Islet precursor cell (in vitro differentiated cells): ENCODE measurements around the gene CCDC102A.
A peak's percentile ranks its signal among the peaks of the same experiment; 100 is the strongest.

ENCODE experiments used
- DNase-seq: peaks from one replicate; pipeline ENCODE4 v3.0.0-alpha.2; 2018

The CCDC102A gene

DNA sequence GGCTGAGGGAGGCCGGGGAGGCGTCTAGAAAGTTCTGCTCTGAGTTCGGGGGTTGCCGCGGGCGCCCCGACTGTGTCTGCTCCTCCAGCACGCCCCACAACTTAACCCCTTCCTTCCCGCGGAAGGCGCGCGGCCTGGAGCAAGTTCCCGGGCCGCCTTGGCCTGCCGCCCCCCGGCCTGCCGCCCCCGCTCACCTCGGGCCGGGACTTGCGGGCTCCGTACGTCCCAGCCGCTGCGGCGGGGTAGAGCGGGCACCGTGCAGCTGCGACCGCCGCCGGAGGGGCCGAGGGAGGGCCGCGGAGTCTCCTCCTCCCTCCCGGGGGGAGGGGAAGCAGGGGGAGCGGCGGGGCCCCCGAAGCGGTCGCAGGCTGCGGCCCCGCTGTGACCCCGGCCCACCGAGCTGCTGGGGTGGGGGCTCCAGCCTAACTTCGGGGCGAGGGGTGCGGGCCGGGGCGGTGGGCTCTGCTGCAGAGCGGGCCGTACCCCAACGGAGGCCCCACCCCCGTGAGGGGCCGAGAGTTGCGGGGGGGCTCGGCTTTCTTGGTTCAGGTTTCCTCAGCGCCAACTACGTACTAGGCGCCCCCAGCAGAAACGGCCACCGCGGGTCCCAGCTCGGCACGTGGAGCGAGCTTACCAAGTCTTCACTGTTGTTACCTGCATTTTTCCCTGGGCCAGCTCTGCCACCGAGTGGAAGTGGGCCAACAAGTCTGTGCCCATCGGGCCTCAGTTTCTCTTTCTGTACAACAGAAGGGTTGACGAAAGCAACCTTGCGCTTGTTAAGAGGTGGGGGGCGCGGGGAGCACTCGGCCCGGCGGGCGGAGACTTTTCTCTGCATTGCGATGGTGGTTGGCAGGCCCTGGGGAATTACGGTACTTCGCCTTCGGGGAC lies at the start of gene CCDC102A:
CCDC102A (minus strand) TSS at position 266 of the 888 bp plus-strand sequence. CDS start 7,394 bp downstream, outside the sequence.
- DNase-seq, result peak; percentile 57

GRCh38 chr16:57585051-57585687 lies 48.8 kb upstream of the CCDC102A start:
- no peak for DNase-seq

- peak; percentile 25 for DNase-seq
These were observed 42.9 kb upstream of the CCDC102A start for GRCh38 chr16:57579361-57579665.

DNA sequence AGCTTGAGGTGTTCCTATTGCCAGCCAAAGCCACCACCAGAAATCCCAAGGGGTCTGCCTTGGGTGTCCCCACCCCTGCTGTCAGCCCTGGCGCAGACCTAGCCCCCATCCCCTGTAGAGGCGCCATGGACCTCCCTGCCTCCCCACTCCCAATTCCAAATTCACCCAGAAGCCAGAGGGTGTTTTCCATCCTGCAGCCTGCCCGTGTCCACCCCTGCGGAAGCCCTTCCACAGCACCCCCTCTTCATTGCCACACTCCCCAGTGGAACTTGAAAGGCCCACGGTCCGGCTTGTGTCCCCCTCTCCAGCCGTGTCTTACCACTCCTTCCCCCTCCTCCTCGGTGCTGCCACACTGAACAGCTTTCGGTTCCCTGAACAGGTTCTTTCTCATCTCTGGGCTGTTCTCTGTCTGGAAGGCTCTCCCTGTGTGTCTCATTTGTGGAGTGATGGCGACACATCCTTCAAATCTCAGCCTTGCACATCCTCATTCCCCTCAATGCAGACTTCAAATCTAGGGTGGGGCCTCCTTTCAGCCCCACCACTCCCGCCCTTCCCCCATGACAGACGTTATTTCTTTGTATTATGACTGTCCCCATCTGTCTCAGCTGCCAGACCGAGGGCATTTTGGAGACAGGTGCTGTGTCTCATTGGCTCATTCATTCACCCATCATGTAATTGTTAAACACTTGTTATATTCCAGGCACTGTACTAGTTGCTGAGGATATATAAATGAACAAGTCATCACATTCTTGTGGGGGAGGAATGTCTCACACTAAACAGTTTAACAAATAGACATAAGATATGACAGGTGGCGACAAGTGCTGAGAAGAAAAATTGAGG lies 42.4 kb upstream of the CCDC102A start:
- DNase-seq, result peak; percentile 28

DNA sequence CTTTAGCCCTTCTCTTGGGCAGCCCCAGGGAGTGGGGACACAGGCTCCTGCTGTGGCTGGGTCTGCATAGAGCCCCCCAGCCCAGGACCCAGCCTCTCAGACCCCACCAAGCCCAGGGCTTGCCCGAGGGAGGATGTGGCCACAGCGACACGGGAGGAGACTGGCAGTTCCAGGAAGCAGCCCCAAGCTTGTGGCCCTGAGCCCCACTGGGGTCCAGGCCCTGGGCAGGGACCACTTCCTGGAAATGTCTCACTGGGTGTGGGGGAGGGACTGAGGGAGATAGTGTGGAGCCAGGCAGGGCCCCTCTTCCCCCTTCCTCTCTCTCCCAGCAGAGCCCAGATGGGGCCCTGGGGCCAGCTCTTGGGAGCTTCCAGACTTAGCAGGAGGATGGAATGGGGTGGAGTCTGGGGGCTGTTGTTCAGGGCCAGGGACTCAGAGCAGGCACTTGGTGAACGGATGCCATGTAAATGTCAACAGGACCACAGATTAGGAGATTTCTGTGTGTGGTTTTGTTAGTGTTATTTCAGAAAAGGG lies 41.4 kb upstream of the CCDC102A start:
- DNase-seq, result peak; percentile 54

- no peak for DNase-seq
These were observed 40.8 kb upstream of the CCDC102A start for GRCh38 chr16:57577214-57577613.

DNA sequence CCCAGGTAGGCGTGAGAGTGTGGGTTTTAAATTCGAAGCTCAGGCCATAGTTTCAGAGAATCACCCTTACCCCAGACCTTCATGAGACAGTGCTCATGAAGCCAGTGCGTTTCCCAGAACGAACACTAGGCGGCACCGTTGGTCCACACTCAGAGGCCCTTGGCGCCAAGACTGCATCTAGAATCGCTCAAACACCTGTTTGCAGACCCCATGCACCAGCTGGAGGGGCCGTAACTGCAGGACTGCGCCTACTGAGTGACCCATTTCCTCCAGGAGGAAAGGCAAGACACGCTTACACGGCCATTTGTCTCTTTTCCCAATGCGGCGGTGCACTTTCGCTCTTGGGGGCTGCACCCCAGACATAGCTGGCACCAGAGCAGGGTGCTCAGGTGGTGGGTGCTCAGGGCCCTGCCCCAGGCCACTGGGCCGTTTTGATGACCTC lies 40.1 kb upstream of the CCDC102A start:
- DNase-seq, result peak; percentile 85

- peak; percentile 55 for DNase-seq
These were observed 39.3 kb upstream of the CCDC102A start for GRCh38 chr16:57575468-57576277.

DNA sequence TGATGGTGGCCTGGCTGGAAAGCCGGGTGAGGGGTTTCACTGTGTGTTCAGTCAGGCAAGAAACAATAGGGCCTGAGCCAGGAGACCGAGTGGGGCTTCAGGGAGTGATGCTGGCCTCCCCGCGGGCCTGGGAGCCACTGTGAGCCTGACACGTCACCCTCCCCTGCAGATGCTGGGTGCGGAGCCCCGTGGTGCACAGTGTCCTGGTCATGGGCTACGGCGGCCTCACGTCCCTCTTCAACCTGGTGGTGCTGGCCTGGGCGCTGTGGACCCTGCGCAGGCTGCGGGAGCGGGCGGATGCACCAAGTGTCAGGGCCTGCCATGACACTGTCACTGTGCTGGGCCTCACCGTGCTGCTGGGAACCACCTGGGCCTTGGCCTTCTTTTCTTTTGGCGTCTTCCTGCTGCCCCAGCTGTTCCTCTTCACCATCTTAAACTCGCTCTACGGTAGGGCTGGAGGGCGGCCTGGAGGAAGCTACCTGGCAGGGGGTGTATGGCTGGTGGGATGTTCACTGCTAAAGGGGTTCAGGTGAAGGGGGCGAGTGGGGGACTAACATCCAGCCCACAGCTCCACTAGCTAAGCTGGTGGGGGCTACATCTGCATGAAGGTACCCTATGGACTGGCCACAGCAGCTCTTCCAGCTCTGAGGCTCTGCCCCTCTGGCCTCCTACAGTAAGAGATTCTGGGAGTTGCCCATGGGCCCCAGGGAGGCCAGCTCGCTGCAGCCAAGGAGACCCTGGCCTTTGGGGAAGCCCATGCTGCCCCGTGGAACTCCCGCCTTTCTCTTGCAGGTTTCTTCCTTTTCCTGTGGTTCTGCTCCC lies 38.5 kb upstream of the CCDC102A start:
- no peak for DNase-seq

- no peak for DNase-seq
These were observed 37.7 kb upstream of the CCDC102A start for GRCh38 chr16:57574086-57574485.

DNA sequence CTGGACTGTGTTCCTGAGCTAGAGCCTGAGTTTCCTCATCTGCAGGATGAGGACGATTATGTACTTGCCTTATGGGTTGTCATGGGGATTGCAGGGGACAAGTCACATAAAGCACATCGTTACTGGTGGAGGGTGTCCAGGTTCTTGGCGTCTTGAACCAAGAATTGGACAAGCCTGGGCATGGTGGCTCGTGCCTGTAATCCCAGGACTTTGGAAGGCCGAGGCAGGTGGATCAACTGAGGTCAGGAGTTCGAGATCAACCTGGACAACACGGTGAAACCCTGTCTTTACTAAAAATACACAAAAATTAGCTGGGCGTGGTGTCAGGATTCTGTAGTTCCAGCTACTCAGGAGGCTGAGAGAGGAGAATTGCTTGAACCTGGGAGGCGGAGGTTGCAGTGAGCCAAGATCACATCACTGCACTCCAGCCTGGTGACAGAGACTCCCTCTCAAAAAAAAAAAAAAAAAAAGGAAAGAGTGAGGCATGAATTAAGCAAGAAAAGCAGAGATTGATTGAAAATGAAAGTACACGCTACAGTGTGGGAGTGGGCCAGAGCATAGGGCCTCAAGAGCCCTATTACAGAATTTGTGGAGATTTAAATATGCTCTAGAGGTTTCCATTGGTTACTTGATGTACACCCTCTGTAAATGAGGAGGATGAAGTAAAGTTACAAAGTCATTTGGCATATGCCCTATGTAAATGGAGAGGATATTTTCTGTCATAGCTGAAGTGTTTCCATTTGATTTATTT lies 36.8 kb upstream of the CCDC102A start:
- peak; percentile 17 for DNase-seq

- peak; percentile 38 for DNase-seq
These were observed 34.7 kb upstream of the CCDC102A start for GRCh38 chr16:57571098-57571497.

DNA sequence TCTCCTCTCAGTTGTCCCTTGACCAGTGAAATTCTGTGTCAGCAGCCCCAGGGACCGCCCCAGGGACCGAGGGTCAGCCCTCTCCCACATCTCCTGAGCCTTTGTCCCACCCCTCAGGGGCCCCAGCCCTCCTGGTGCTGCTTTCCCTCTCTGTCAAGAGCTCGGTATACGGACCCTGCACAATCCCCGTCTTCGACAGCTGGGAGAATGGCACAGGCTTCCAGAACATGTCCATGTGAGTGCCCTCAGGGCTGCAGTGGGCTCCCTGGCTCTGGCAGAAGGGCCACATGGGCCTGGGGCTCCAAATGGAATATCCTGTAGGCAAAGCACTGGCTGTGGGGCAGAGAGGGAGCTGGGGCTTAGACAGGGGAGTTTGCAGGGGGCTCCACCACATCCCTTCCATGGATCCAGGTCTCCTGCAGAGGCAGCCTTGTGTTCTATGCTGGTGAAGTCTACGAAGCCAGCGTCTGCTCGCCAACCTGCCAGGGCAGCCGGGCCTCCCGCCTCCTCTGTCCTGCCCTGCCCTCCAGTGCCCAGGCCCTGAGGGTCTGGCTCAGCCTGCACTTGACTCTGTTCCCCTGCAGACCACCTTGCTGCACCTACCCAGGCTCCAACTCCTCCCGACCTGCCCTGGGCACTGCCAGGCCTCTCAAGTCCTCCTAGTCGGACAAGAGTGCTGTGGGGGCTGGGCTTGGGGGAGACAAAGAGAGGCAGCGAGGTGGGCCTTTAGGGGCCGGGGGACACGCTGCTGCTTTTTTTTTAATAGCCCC lies 34.1 kb upstream of the CCDC102A start:
- DNase-seq, result peak; percentile 44

DNA sequence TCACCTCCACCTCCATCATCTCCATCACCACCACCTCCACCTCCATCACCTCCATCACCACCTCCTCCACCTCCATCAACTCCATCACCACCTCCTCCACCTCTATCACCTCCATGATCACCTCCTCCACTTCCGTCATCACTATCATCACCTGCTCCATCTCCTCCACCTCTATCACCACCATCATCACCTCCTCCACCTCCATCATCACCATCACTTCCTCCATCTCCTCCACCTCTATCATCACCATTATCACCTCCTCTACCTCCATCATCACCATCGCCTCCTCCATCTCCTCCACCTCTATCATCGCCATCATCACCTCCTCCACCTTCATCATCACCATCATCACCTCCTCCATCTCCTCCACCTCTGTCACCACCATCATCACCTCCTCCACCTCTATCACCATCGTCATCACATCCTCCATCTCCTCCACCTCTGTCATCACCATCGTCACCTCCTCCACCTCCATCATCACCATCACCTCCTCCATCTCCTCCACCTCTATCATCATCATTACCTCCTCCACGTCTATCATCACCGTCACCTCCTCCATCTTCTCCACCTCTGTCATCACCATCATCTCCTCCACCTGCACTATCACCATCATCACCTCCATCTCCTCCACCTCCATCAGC lies 33.1 kb upstream of the CCDC102A start:
- DNase-seq, result peak; percentile 8

- DNase-seq, result peak; percentile 8
These were observed 32.4 kb upstream of the CCDC102A start for GRCh38 chr16:57568772-57569171.

DNA sequence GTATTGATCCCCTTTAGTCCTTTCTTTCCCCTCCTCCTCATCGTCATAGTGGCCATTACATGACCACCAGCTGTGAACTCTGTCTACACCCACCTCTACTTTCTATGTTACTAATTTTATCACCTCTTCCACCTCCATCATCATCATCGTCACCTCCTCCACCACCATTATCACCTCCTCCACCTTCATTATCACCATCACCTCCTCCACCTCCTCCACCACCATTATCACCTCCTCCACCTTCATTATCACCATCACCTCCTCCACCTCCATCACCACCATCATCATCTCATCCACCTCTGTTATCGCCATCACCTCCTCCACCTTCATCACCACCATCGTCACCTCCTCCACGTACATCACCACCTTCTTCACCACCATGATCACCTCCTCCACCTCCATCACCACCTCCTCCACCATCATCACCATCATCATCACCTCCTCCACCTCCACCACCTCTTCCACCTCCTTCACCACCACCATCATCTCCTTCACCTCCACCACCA lies 31.9 kb upstream of the CCDC102A start:
- no peak for DNase-seq

GRCh38 chr16:57567691-57568090 lies 31.3 kb upstream of the CCDC102A start:
- peak; percentile 48 for DNase-seq

DNA sequence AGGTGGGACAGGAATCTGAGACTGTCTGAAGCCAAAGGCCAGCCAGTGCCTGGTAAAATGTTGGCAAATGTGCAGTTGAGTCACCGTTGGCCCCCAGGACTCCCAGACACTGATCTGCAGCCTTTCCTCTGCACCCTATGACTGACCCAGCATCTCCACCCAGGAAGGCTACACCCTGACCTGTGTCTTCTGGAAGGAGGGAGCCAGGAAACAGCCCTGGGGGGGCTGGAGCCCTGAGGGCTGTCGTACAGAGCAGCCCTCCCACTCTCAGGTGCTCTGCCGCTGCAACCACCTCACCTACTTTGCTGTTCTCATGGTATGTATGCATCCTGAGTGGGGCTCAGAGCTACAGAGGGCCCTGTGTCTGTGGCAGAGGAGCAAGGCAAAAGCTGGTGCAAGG lies 30.1 kb upstream of the CCDC102A start:
- peak; percentile 38 for DNase-seq

GRCh38 chr16:57565461-57565860 lies 29.1 kb upstream of the CCDC102A start:
- peak; percentile 38 for DNase-seq
